ENCODE results near the gene RAB17.

Gene RAB17

DNA sequence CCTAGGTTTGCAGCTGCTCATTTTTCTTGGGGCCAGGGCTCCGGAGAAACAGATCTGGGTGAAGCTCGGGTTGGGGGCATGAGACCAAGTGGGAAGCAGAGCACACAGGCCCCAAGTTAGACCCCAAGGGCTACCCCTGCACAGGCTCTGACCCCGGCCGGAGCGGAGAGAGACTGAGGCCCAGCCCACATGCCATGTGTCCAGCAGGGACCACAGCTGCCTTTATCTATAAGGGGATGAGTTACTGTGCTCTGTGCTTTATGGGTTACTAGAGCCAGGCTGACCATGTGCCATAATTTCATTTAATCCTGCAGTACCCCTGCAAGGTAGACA lies 54.5 kb downstream of the RAB17 start:
- H3K4me1 ChIP-seq (ENCODE audit: control insufficient read depth in 1 of 2, insufficient read depth in 1 of 2, low read depth in 1 of 2, low read length in 1 of 2) = peaks cover 0 to 3% of the 10 kb centered on the region in 2 experiments
- H3K4me3 ChIP-seq (ENCODE audit: low read depth in 1 of 2, low read length in 1 of 2) = no peak overlapping the region
- no peak overlapping the region for H3K27ac ChIP-seq
- TF ChIP-seq, protein P1, sequence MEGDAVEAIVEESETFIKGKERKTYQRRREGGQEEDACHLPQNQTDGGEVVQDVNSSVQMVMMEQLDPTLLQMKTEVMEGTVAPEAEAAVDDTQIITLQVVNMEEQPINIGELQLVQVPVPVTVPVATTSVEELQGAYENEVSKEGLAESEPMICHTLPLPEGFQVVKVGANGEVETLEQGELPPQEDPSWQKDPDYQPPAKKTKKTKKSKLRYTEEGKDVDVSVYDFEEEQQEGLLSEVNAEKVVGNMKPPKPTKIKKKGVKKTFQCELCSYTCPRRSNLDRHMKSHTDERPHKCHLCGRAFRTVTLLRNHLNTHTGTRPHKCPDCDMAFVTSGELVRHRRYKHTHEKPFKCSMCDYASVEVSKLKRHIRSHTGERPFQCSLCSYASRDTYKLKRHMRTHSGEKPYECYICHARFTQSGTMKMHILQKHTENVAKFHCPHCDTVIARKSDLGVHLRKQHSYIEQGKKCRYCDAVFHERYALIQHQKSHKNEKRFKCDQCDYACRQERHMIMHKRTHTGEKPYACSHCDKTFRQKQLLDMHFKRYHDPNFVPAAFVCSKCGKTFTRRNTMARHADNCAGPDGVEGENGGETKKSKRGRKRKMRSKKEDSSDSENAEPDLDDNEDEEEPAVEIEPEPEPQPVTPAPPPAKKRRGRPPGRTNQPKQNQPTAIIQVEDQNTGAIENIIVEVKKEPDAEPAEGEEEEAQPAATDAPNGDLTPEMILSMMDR (IDR thresholded peaks at IDR 0.05) = no peak
- no peaks in the 10 kb centered on the region for H3K36me3 ChIP-seq
- H3K9me3 ChIP-seq = no peaks in the 10 kb centered on the region
- no peaks in the 10 kb centered on the region for H3K27me3 ChIP-seq

DNA sequence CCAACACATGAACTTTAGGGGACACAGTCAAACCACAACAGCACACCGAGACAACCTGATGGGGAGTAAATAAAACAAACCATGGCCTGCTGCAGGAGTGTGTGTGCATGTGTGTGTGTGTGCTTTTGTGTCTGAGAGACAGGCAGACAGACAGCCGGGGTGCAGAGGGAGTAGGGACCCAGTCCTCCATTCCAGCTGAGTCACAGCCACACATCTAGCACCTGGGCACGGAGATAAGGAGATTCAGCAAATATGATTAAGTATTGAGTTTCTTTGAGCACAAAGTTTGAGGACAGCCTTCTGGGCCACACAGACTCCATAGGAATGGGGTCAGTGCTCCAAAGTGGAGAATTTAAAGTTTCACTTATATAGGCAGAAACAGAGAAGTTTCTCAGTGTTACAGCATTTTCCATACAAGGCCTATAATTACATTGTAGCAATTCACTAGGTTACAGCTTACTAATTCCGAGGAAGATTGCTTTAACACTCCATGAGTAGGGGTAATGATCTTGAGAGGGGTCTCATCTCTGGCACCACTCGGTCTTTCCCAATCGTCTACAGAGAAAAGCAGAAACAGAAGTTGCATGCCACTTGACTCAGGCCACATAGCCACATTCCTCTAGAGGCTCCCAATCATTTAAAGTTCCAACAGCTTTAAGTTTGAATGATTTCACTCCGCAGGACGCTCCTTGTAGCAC lies 55.0 kb downstream of the RAB17 start:
- TF ChIP-seq, protein P1 (IDR thresholded peaks at IDR 0.05) = no peak
- Histone ChIP-seq H3K9me3 (no peaks in the 10 kb centered on the region), H3K27ac (no peak overlapping the region), H3K36me3 (no peaks in the 10 kb centered on the region), H3K4me3 (ENCODE audit: low read depth in 1 of 2, low read length in 1 of 2) (no peak overlapping the region), H3K4me1 (ENCODE audit: control insufficient read depth in 1 of 2, insufficient read depth in 1 of 2, low read depth in 1 of 2, low read length in 1 of 2) (peaks cover 0 to 3% of the 10 kb centered on the region in 2 experiments), H3K27me3 (no peaks in the 10 kb centered on the region)

DNA sequence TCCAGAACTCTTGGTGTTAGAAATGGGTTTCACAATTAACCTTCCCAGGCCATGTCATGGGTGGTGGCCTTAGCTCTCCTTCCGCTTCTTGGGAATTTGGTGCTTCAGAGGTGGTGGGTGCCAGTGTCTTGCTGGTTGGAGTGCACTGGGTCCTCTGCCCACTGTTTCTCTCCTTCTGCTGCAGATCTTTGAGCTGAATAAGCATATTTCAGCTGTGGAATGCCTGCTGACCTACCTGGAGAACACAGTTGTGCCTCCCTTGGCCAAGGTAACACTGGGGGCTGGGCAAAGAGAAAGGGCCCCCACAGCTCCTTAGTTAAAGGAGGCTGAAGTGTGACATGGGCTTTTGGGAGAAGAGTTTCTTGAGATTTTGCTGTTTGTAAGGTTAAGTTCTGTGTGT lies 56.2 kb downstream of the RAB17 start:
- Histone ChIP-seq H3K27me3 (no peaks in the 10 kb centered on the region), H3K27ac (no peak overlapping the region), H3K9me3 (no peaks in the 10 kb centered on the region), H3K4me1 (ENCODE audit: control insufficient read depth in 1 of 2, insufficient read depth in 1 of 2, low read depth in 1 of 2, low read length in 1 of 2) (peaks cover 0 to 3% of the 10 kb centered on the region in 2 experiments), H3K36me3 (no peaks in the 10 kb centered on the region), H3K4me3 (ENCODE audit: low read depth in 1 of 2, low read length in 1 of 2) (no peak overlapping the region)
- TF ChIP-seq, protein P1 (IDR thresholded peaks at IDR 0.05) = no peak

DNA sequence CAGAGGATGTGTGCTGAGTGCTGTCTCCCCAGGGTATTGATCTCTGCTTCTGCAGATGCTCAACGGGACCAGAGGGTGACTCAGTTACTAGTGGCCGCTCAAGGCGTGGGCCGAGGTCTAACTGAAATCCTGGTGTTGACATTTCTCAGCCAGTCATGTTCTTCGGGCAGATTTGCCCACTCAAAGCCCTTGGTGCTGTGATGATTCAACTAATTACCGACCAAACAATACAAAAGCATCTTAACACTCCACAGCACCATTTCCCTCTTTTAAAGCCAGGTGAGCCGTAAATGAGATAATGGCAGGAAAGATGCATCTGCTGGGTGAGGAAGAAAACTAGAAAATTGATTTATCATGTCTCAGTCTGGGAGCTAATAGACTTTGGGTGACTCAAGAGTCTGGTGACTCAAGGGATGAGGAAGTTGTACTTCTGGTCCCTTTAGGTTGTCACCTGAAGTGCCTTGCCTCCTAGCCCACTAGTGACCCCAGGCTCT lies 56.8 kb downstream of the RAB17 start:
- Histone ChIP-seq H3K4me3 (ENCODE audit: low read depth in 1 of 2, low read length in 1 of 2) (no peak overlapping the region), H3K27me3 (no peaks in the 10 kb centered on the region), H3K36me3 (no peaks in the 10 kb centered on the region), H3K4me1 (ENCODE audit: control insufficient read depth in 1 of 2, insufficient read depth in 1 of 2, low read depth in 1 of 2, low read length in 1 of 2) (peaks cover 0 to 3% of the 10 kb centered on the region in 2 experiments), H3K27ac (no peak overlapping the region), H3K9me3 (no peaks in the 10 kb centered on the region)
- TF ChIP-seq, protein P1 (IDR thresholded peaks at IDR 0.05) = no peak

DNA sequence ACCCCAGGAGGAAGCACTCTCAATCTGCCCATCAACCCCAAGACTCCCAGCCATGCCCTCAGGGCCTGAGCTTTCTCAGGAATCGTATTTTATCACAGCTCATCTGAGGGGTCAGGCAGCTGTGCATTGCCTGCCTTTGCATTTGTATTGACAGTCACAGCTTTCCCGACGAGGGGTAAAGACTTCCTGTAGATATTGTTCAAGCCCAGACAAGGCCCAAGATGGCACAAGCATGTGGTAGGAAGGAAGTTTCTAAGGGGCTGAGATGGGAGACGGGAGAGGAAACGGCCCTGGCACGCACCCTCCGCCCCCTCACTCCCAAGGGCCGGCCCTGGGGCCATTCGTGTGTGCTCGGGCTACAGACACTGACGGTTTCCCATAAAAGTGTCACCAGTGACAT lies 58.4 kb downstream of the RAB17 start:
- Histone ChIP-seq H3K27ac (no peak overlapping the region), H3K36me3 (no peaks in the 10 kb centered on the region)
- TF ChIP-seq, protein P1 (IDR thresholded peaks at IDR 0.05) = no peak

More for the DNA sequence above, 58.4 kb downstream of the RAB17 start:
- H3K4me3 ChIP-seq (ENCODE audit: low read depth in 1 of 2, low read length in 1 of 2) = no peak overlapping the region
- no peaks in the 10 kb centered on the region for H3K27me3 ChIP-seq
- no peaks in the 10 kb centered on the region for H3K9me3 ChIP-seq
- H3K4me1 ChIP-seq (ENCODE audit: control insufficient read depth in 1 of 2, insufficient read depth in 1 of 2, low read depth in 1 of 2, low read length in 1 of 2) = peaks cover 0 to 3% of the 10 kb centered on the region in 2 experiments
